HL-60/S4 treated with retinoic acid at 250 ng/mL for 4 days and 3 days (cell line): ENCODE measurements around the gene FZD4.

Experiments
- in situ Hi-C: fragments of 300-500 bp; cut with MboI; formaldehyde crosslinking; loops from 2 replicates; pipeline ENCODE4 v1.7.0; 2022; ENCODE audit warnings: low sequenced_read_pairs

The FZD4 gene

DNA sequence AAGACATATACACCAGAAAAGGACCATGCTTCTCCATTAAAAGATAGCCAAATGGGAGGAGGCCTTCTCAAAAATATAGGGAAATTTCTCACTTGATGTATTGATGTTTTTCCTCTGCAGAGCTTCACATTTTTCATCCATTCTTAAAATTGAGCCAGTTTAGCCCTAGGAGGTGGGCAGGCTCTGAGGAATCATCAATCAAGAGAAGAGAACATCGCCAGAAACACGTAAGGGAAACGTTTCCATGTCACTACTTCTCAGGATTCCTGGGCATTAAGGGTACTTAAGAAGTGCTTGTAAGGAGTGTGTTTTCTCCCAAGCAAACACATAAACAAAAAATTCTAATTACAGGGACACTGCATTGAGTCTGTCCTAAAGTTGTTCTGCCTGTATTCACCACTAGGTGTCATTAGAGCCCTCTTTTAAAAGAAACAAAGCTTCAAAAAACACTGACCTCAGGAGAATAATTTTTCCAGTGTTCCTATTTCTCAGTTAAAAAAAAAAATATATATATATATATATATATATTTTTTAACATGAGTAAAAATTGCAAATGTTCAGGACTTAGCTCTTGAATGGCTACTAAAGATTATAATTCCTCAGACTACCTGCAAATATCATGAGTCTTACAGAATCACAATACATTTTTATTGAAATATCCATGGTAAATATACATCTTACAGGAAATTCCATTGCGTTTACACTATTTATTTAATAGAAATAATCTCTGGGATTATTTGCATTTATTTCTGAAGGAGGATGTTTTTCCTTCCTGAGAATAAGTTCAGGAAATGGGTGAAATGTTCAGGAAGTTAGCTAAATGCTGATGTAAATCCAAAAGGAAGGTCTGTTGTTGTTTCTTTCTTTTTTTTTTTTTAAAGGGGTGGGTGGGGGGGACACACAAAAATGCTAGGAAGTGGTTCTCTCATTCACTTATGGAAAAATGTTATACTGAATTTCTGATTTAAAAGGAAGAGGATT is 16.0 kb downstream of the FZD4 start:
- in situ Hi-C loops, result loop anchor here (25.0 kb wide), 1 partner anchor 348 kb away; no protein-coding TSS in a partner anchor

DNA sequence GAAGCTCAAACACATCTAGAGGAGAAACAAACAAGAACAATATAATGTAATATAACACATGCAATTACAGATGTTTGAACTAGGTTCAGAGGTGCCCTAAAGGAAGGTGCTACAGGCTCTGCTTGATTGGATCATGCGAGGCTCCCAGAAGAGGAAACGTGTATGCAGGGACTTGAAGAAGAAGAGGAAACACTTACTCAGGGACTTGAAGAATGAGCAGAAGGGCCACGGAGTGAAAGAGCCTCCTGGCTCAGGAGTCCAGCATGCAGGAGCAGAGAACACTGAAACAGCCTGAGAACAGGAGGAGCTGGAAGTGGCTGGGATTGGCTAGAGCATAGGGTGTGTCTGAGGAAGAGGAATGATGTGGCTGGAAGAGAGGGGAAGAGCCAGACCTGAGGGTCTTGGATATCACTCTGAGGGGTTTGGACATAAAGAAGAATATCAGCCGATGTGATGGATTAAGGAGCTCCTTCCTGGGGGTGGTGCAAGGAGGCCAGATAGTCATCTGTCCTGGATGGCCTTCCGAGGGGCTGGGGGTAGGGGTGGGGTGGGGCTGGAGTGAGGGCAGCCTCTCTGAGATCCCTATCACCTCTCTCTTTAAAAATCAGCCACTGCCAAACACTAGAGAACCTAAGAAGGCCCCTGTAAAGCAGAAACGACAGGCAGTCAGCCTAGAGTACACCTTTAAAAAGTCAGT is 16.8 kb downstream of the FZD4 start:
- in situ Hi-C loops, result loop anchor here (25.0 kb wide), 1 partner anchor 349 kb away; no protein-coding TSS in a partner anchor

DNA sequence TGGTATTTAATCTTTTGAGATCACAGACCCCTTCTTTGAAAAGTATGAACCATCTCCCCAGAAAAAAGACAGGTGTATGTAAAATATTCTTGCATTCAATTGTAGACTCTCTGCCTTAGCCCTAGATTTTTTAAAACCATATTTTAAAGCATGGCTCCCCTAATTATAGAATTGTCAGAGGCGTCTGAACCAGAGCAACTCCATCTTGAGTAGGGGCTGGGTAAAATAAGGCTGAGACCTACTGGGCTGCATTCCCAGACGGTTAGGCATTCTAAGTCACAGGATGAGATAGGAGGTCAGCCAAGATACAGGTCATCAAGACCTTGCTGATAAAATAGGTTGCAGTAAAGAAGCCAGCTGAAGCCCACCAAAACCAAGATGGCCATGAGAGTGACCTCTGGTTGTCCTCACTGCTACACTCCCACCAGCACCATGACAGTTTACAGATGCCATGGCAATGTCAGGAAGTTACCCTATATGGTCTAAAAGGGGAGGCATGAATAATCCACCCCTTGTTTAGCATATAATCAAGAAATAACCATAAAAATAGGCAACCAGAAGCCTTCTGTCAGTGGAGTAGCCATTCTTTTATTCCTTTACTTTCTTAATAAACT is 17.9 kb downstream of the FZD4 start:
- in situ Hi-C loops, result loop anchor here (25.0 kb wide), 1 partner anchor 350 kb away; no protein-coding TSS in a partner anchor

DNA sequence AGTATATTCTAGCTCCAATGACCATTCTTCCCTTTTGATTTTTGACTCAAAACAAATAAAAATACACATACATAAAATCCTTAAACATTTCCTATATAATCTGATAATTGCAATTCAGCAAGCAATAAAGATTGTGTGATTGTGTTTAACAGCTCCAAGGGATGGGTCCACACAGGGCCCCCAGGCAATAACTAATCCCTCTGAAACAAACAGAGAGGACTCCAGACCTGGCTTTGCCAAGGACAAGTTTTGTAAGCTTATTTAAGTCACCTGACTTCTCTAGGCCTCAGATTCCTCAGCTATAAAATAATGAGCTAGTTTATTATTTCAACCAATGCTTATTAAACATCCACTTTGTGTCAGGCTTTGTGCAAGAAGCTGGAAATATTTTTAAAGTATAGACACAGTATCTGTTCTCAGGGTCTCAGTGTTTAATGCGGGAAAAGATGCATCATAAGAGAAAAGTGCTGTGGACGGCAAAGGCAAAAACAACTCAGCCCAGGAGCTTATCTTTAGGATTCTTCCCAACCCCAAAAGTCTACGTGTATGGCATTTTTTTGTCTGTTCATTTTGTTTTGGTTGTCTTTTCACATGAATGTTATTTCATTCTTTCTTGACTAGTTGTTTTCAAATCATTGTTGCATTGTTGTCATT is 20.1 kb downstream of the FZD4 start:
- in situ Hi-C loops, result loop anchor here (25.0 kb wide), 1 partner anchor 352 kb away; no protein-coding TSS in a partner anchor

DNA sequence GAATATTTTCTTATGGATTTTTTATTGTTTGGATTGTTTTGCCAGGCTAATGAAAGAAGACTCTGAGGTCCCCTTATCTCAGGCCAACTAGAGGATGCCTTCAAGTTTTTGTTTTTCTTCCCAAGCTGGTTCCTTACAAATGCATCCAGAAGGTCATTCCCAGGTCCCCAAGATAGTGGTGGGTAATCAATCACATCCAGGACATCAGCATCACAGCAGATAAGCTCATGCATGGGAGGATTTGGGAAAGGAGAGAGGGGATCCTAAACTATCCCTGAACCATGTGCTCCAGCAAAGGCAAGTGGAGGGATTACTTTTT is 20.7 kb downstream of the FZD4 start:
- in situ Hi-C loops, result loop anchor here (25.0 kb wide), 1 partner anchor 353 kb away; no protein-coding TSS in a partner anchor

DNA sequence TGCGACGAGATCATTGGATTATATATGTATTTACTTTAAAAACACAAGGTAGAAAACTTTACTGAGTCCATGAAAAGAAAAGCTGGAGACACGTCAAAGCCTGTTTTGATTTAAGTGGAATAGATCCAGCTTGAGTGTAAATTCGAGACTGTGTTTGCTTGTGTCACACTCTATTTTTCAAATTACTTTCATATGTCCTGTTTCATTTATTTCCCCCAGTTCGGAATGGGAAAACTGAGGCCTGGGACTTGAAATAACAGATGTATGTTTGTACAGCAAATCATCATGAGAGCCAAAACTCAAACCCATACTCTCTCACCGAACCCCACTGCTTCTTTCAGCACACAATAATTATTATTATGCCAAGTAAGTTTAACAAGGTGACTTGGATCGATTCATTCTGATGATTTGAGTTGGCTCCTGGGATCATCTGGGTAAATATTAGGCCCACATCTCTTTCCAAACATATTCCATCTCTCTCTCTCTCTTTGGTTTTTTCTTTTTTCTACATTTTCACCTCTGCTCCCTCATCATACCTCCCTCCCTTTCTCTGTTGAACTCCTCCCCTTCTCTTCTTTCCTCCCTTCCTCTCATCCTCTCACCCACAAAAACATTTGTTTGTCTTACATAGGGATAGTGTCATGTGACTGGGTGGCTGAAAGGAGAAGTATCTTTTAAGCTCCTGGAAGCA is 21.2 kb downstream of the FZD4 start:
- in situ Hi-C loops, result loop anchor here (25.0 kb wide), 1 partner anchor 353 kb away; no protein-coding TSS in a partner anchor

DNA sequence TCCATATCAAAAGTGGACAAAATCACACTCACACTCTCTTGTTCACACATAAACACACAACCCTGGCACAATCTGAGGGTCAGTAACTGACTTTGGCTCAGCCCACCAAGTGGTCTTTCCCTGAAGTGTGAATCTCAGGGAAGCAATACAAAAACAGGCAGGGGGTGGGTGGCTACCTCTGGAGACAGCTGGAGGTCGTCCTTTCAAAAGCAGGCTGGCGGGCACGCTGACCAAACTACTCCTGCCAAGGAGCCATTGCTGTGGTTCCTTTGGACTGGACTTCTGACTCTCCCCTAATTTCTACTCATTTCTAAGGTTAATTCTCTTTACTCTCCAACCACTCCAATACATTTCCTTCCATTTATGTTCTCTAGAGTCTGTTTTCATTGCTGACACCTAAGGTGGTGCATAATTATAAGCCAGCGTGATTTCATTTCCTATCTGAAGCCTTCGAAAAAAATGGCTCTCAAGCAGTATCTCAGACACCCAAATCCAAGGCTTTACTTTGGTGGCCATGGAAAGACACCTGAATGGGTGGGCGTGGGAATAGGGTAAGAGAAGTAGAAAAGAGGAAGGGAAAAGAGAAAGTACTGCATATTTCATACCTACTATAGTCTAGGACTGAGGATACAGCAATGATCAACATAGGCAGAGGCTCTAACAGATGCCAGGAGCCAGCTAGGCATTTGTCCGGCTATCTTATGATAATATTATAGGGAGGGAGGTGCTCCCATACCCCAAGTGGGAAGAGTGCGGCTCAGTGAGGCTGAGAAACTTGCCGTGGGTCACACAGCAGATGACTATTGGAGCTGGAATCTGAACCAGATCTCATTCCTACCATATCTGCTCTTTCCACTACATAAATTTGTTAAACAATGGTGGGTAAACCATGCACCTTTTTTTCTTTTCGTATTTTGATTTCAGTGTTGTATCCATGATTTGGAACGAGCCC is 22.0 kb downstream of the FZD4 start:
- in situ Hi-C loops, result loop anchor here (25.0 kb wide), 1 partner anchor 354 kb away; no protein-coding TSS in a partner anchor

DNA sequence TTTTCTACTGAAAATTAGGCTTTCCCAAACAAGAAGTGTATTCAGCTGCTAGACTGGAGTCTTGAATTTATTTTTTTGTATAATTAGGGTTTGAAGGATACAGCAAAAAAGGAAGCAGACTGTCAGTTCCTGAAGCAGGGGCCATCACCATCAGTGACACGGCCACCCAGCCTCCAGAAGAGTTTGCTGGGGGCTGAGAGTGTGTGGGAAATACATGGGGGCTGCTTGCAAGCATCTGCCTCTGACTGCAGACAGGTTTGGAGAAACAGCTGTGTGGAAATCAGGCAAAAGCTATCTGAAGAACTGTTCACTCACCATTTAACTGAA is 23.0 kb downstream of the FZD4 start:
- in situ Hi-C loops, result loop anchor here (25.0 kb wide), 1 partner anchor 355 kb away; no protein-coding TSS in a partner anchor

DNA sequence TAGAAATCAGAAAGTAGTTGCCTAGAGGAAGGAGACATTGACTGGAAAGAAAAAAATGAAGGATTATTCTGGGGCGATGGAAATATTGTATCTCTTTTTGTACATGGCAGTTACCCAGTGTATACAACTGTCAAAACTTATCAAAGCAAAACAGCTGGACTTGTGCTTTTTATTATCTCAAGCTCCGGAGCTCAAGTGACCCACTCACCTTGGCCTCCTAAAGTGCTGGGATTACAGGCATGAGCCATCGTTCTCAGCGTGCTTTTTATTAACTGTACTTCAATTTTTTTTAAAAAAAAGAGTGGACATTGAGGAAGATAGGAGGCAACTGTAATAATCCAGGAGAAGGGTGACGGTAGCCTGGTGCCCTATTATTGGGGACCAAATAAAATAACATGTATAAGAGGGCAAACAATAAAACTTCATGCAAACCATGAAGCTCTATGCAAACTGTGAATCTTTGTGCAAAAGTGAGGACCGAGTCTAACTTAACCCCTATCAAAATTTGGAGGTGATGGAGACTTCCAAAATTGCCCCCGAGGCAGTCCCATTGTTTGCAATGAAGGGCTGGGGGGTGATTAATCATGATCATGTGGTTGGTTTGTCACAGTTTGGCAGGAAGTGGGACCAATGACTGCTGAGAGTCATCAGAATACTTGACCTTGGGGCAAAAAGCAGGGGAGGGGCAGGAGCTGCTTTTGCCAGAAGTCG is 23.5 kb downstream of the FZD4 start:
- in situ Hi-C loops, result loop anchor here (25.0 kb wide), 1 partner anchor 356 kb away; no protein-coding TSS in a partner anchor

DNA sequence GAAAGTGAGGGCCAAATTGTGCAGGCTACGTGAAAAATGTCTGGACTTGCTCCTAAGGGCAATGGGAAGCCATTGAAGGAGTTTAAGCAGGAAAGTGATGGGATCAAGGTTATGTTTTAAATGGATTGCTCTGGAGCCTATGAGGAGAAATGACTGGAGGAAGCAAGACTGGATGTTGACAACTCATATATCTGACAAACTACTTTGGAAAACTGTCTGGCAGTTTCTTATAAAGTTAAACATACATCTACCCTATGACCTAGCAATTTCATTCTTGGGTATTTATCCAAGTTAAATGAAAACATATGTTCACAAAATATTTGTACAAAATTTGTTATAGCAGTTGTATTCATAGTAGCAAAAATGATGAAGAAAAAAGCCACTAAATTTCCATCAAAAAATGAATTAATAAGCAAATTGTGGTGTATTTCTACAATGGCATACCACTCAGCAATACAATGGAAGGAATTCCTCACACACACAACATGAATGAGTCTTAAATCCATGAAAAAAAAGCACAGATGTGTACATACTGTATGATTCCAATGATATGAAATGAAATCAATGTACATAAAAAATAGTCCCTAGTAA is 24.1 kb downstream of the FZD4 start:
- in situ Hi-C loops, result loop anchor here (25.0 kb wide), 1 partner anchor 356 kb away; no protein-coding TSS in a partner anchor

DNA sequence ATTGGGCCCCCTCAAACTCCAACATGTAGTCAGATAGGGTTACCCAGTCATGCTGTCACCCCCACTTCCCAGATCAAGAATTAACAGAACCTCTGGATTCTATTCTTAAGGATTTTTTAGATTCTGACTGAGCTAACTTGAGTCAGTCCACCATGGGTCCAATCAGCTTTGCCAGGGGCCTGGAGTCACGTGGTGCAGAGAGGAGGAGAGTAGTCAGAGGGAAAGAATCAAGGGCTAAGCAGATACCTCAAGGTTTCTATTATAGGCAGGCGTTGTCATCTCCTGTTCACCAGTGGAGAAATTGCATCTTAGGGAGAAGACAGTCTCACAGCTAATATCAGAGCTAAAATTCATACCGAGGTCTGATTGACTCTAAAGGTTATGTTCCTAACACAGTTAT is 28.2 kb downstream of the FZD4 start:
- in situ Hi-C loops, result loop anchor here (25.0 kb wide), 1 partner anchor 360 kb away; no protein-coding TSS in a partner anchor

DNA sequence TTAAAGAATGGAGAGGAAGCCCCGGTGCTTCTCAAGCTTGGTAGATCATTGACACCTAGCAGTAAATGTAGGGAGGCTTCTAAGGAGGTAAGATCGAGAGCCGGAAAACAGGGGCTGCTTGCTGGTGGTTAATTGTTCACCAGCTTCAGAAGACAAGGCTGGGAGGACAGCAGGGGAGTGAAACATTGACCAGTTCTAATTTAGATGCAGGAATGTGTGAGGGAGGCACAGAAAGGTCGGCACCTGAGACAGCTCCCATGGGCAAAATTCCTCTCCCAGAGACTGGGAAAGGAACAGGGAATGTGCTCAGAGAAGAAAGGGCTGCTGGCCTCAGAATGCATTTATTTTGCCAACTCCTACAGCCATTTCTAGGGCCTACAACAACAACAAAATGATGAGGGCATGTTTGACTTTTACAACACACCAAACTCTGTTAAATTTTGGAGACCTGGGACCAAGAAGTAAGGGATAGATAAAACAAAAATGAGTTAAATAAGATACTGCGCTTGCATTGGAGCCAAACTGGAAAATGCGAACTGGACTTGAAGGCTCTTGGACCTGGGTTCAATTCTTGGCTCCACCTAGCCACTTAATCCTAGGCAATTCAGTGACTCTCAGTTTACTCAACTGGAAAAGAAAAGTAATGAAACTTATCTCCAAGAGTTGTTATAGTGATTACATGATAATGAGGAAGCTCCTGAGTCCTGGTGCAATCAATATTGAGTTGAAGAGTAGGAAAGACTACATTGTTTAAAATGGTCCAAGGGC is 31.0 kb downstream of the FZD4 start:
- in situ Hi-C loops, result no loop called here

DNA sequence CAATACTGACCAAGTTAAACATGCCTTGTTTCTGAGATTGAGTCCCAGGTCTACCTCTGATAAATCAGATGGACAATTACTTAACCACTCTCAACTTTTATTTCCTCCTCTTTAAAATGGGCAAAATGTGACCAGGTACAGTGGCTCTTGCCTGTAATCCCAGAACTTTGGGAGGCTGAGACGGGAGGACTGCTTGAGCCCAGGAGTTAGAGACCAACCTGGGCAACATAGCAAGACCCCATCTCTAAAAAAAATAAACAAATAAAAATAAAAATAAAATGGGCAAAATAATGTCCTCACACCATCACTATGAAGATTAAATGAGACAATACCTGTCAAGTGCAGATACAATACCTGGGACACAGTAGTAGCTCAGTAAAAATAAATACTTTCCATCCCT is 33.0 kb downstream of the FZD4 start:
- in situ Hi-C loops, result no loop called here

DNA sequence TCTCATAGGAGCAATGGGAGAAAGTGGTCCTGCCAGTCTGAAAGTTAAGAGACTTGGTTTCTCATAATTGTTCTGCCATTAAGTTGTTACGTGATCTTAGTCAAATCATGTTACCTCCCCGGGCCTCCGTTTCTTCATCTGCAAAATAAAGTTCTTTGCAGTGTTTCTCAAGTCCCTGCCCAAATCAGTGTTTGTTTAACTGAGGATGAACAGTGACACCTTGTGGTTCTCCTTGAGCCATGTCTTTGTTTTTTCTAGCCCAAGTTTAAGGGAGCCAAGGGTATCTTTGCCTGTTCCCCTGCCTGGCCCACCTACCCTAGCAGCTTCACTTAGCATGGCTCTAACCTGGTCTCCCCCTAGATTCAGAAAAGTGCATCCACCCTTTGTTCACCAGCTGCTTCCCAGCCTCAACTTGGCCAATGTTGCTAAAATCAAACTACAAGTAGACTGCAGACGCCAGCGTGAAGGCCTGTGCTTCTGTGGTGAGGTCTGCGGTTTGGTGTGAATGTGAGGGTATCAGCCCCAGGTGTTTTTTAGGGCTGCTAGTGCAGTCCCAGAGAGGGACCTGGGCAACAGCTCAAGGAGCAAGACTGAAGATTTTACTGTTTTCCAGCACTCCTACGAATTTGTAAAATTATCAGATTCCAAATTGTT is 35.5 kb downstream of the FZD4 start:
- in situ Hi-C loops, result no loop called here

DNA sequence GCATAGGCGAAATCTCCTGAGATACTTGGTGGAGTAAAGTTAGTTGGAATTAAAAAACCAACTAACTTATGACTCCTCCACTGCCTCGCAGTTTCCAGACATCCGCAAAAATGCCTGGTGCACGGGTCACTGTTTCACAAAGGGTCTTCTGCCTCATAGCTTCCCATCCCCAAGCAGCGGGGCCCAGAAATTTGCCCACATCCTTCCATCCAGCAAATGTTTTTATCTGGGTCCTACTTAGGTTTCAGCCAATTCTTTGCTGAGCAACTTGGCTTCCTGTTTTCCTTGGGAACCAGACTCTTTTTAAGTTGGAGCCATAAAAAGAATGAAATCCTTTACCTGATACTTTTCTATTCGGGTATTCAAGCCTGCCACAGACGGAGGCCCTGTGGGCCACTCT is 36.2 kb downstream of the FZD4 start:
- in situ Hi-C loops, result no loop called here

DNA sequence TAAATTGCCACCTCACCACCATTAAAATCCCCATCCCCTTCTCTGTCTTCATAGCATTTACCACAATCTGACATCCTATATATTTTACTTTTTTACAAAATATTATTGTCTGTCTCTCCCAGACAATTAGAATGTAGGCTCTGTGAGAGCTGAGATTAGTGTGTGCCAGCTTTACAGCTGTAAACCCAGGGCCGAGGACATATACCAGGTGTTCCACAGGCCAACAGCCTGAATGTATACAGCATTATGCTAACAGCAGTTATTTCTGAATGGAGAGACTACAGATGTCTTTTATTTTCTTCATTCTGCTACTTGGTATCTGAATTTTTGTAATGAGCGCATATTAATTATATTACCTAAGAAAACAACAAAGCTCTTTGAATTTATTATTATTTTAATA is 36.7 kb downstream of the FZD4 start:
- in situ Hi-C loops, result no loop called here

DNA sequence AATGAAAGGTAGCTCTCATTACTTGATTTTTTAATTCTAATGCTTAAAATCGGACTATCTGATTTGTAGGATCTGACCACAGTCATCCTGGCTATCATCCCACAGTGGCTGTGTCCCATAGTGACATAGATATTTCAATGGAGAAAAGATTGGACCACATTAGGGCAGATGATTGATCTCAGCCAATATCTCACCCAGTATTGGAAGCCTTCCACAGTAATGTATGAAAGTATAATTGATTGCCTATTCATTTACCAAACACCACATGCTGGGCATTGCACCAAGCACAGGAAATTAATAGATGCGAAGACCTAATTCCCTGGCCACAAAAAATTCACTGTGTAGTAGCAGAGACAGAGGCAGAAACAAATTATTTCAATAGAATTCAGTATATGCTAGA is 37.6 kb downstream of the FZD4 start:
- in situ Hi-C loops, result no loop called here
